GM23338 (cell line): Measurements from ENCODE around the gene AKIRIN2.

ENCODE experiments used
- EZH2 ChIP-seq: fragments of 200-600 bp; sonication (generic); IDR thresholded peaks from one replicate; pipeline ENCODE4 v1.8.0; 2017; ENCODE audit warnings: antibody characterized with exemption, mild to moderate bottlenecking, low read depth; ENCODE audit not compliant: unreplicated experiment
- NANOG ChIP-seq: IDR thresholded peaks from 2 replicates; pipeline ENCODE4 v1.6.1; 2016; ENCODE audit warnings: antibody characterized with exemption, borderline replicate concordance
- POLR2AphosphoS5 ChIP-seq: IDR thresholded peaks from 2 replicates; pipeline ENCODE4 v1.6.1; 2016; ENCODE audit warnings: antibody characterized with exemption, low read depth
- REST ChIP-seq: IDR thresholded peaks from one replicate; pipeline ENCODE4 v1.6.1; 2018; ENCODE audit warnings: antibody characterized with exemption; ENCODE audit not compliant: unreplicated experiment
- TF ChIP-seq, protein P1 (sequence below), 2 experiments: fragments of 200-600 bp in 1 of 2; sonication (generic) in 1 of 2; conservative IDR thresholded peaks; 2 replicates each; pipeline versions ENCODE4 v1.5.1 to v1.6.1; 2016 to 2017; ENCODE audit warnings: antibody characterized with exemption in 2 of 2, low read depth in 2 of 2, mild to moderate bottlenecking in 2 of 2, moderate library complexity in 1 of 2

GRCh38 chr6:87731818-87732661 is 30.0 kb upstream of the AKIRIN2 start:
- no peak for TF ChIP-seq EZH2
- TF ChIP-seq, protein P1, sequence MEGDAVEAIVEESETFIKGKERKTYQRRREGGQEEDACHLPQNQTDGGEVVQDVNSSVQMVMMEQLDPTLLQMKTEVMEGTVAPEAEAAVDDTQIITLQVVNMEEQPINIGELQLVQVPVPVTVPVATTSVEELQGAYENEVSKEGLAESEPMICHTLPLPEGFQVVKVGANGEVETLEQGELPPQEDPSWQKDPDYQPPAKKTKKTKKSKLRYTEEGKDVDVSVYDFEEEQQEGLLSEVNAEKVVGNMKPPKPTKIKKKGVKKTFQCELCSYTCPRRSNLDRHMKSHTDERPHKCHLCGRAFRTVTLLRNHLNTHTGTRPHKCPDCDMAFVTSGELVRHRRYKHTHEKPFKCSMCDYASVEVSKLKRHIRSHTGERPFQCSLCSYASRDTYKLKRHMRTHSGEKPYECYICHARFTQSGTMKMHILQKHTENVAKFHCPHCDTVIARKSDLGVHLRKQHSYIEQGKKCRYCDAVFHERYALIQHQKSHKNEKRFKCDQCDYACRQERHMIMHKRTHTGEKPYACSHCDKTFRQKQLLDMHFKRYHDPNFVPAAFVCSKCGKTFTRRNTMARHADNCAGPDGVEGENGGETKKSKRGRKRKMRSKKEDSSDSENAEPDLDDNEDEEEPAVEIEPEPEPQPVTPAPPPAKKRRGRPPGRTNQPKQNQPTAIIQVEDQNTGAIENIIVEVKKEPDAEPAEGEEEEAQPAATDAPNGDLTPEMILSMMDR (conservative IDR thresholded peaks at IDR 0.05; ENCODE audit: low read depth in 2 of 2), result no peak
- no peak for TF ChIP-seq REST
- TF ChIP-seq POLR2AphosphoS5, result no peak
- TF ChIP-seq NANOG, result no peak
